ENCODE results near the gene IGLL1.

GRCh38 chr22:23569716-23570115, 10.4 kb downstream of the IGLL1 start:
- TF ChIP-seq CTCF (IDR thresholded peaks at IDR 0.05): no peak
- no peak for TF ChIP-seq POLR2A (IDR thresholded peaks at IDR 0.05)

All from thyroid gland (tissue), 4 donors.